ENCODE data around the gene AP2A1. TPM values are rescaled to one million over a fixed set of nuclear protein-coding genes. Genes with fewer than 3 reads are reported as not detected.

The AP2A1 gene
- total and polyA plus RNA-seq, 4 donors, result 31.5 to 87.2 (median 54.4) TPM

GRCh38 chr19:49848938-49849337 lies 82.1 kb downstream of the AP2A1 start:
- no peak for ATAC-seq (ENCODE audit: insufficient read depth, low FRiP score)
- Histone ChIP-seq H3K36me3 (ENCODE audit: control insufficient read depth in 4 of 4, insufficient read depth in 4 of 4, low read length in 4 of 4) (peaks cover 0 to 16% (median 0%) of the 10 kb centered on the region in 4 donors), H3K4me1 (ENCODE audit: control insufficient read depth in 5 of 5, insufficient read depth in 5 of 5, low read length in 5 of 5) (peaks cover 0 to 21% (median 13%) of the 10 kb centered on the region in 5 donors), H3K27ac (ENCODE audit: low read depth in 1 of 2, low read length in 1 of 2) (no peak overlapping the region), H3K9me3 (ENCODE audit: control insufficient read depth in 4 of 4, insufficient read depth in 3 of 4, low read length in 3 of 4) (peaks cover 0 to 8% (median under 1%) of the 10 kb centered on the region in 4 donors), H3K9ac (ENCODE audit: insufficient read depth in 1 of 2, low read length in 2 of 2) (no peak overlapping the region), H3K4me3 (no peak overlapping the region), H3K27me3 (ENCODE audit: control insufficient read depth in 3 of 3, insufficient read depth in 3 of 3, low read length in 2 of 3) (no peaks in the 10 kb centered on the region)
- TF ChIP-seq CTCF (IDR thresholded peaks at IDR 0.05; ENCODE audit: control extremely low read depth, extremely low read depth), result no peak
- no peak for DNase-seq
- 86 to 88% methylated on average over 3 of the region's 3 CpGs for WGBS, 2 donors

GRCh38 chr19:49849433-49850220 lies 82.8 kb downstream of the AP2A1 start:
- WGBS, 2 donors, result 91% methylated on average over 15 of the region's 15 CpGs
- no peak overlapping the region for H3K9ac ChIP-seq (ENCODE audit: insufficient read depth in 1 of 2, low read length in 2 of 2)
- H3K36me3 ChIP-seq (ENCODE audit: control insufficient read depth in 4 of 4, insufficient read depth in 4 of 4, low read length in 4 of 4), result peaks cover 0 to 16% (median 2%) of the 10 kb centered on the region in 4 donors
- H3K4me3 ChIP-seq, result no peak overlapping the region
- H3K27me3 ChIP-seq (ENCODE audit: control insufficient read depth in 3 of 3, insufficient read depth in 3 of 3, low read length in 2 of 3), result no peaks in the 10 kb centered on the region
- ATAC-seq (ENCODE audit: insufficient read depth, low FRiP score), result no peak
- H3K9me3 ChIP-seq (ENCODE audit: control insufficient read depth in 4 of 4, insufficient read depth in 3 of 4, low read length in 3 of 4), result peaks cover 0 to 8% (median under 1%) of the 10 kb centered on the region in 4 donors
- peak overlapping the region; percentile 69 to 80 for H3K27ac ChIP-seq (ENCODE audit: low read depth in 1 of 2, low read length in 1 of 2)
- no peak for DNase-seq
- peaks cover 0 to 22% (median 13%) of the 10 kb centered on the region in 5 donors for H3K4me1 ChIP-seq (ENCODE audit: control insufficient read depth in 5 of 5, insufficient read depth in 5 of 5, low read length in 5 of 5)
- no peak for TF ChIP-seq CTCF (IDR thresholded peaks at IDR 0.05; ENCODE audit: control extremely low read depth, extremely low read depth)

- ATAC-seq (ENCODE audit: insufficient read depth, low FRiP score) (no peak), DNase-seq (no peak)
- Histone ChIP-seq H3K27me3 (ENCODE audit: control insufficient read depth in 3 of 3, insufficient read depth in 3 of 3, low read length in 2 of 3) (no peaks in the 10 kb centered on the region), H3K27ac (ENCODE audit: low read depth in 1 of 2, low read length in 1 of 2) (peak overlapping the region; percentile 69 to 80), H3K36me3 (ENCODE audit: control insufficient read depth in 4 of 4, insufficient read depth in 4 of 4, low read length in 4 of 4) (peaks cover 0 to 20% (median 6%) of the 10 kb centered on the region in 4 donors), H3K4me1 (ENCODE audit: control insufficient read depth in 5 of 5, insufficient read depth in 5 of 5, low read length in 5 of 5) (peaks cover 0 to 22% (median 13%) of the 10 kb centered on the region in 5 donors), H3K4me3 (no peak overlapping the region), H3K9me3 (ENCODE audit: control insufficient read depth in 4 of 4, insufficient read depth in 3 of 4, low read length in 3 of 4) (peaks cover 0 to 8% (median under 1%) of the 10 kb centered on the region in 4 donors), H3K9ac (ENCODE audit: insufficient read depth in 1 of 2, low read length in 2 of 2) (no peak overlapping the region)
- TF ChIP-seq CTCF (IDR thresholded peaks at IDR 0.05; ENCODE audit: control extremely low read depth, extremely low read depth), result no peak
- 53 to 65% methylated on average over 12 of the region's 12 CpGs for WGBS, 2 donors
These were observed 83.4 kb downstream of the AP2A1 start for GRCh38 chr19:49850221-49850486.
